ENCODE data around the gene FOXP3. TPM values are rescaled to one million over a fixed set of nuclear protein-coding genes. Genes with fewer than 3 reads are reported as not detected.
A peak's percentile ranks its signal among the peaks of the same experiment; 100 is the strongest.
"Not testable (repeated sequence)": the region's sequence is repeated elsewhere in the genome, so short reads cannot be mapped to it uniquely, and the experiment has no call there.

FOXP3 gene
- total RNA-seq, result under 1 TPM in 1 of 4 donors, not detected in 3; 0.66 TPM

- Histone ChIP-seq H3K27ac (no peak within 1 kb of the TSS), H3K27me3 (no peaks in the 10 kb centered on the region), H3K9me3 (no peaks in the 10 kb centered on the region), H3K36me3 (no peaks in the 10 kb centered on the region), H3K4me3 (no peak within 1 kb of the TSS), H3K4me1 (no peaks in the 10 kb centered on the region)
- DNase-seq, result no peak
- no peak for TF ChIP-seq CTCF (IDR thresholded peaks at IDR 0.05)
- no peak for TF ChIP-seq POLR2A (IDR thresholded peaks at IDR 0.05)
These were observed at the start of gene FOXP3 for GRCh38 chrX:49264460-49264859. TSS of gene FOXP3 (minus strand) at chrX:49264710. CDS start at chrX:49258505, 6,205 bp downstream.

GRCh38 chrX:49312176-49312575, 47.7 kb upstream of the FOXP3 start:
- DNase-seq, result no peak
- Histone ChIP-seq H3K27me3 (no peaks in the 10 kb centered on the region), H3K27ac (no peak overlapping the region), H3K9me3 (no peaks in the 10 kb centered on the region), H3K4me1 (no peaks in the 10 kb centered on the region), H3K36me3 (no peaks in the 10 kb centered on the region), H3K4me3 (no peak overlapping the region)
- no peak for TF ChIP-seq POLR2A (IDR thresholded peaks at IDR 0.05)
- TF ChIP-seq CTCF (IDR thresholded peaks at IDR 0.05), result no peak

- TF ChIP-seq POLR2A (IDR thresholded peaks at IDR 0.05) (no peak), CTCF (IDR thresholded peaks at IDR 0.05) (no peak)
- Histone ChIP-seq H3K36me3 (no peaks in the 10 kb centered on the region), H3K27ac (no peak overlapping the region), H3K9me3 (no peaks in the 10 kb centered on the region), H3K27me3 (no peaks in the 10 kb centered on the region), H3K4me3 (no peak overlapping the region), H3K4me1 (no peaks in the 10 kb centered on the region)
- DNase-seq, result no peak
These were observed 45.9 kb upstream of the FOXP3 start for GRCh38 chrX:49310371-49310770.

GRCh38 chrX:49309401-49309981, 45.0 kb upstream of the FOXP3 start:
- H3K36me3 ChIP-seq, result no peaks in the 10 kb centered on the region
- H3K9me3 ChIP-seq, result no peaks in the 10 kb centered on the region
- peak overlapping the region in 3 of 4 donors; percentile 35 to 55 (median 50) for H3K27ac ChIP-seq
- H3K27me3 ChIP-seq, result no peaks in the 10 kb centered on the region
- peak overlapping the region; percentile 15 to 39 (median 27) for H3K4me3 ChIP-seq
- DNase-seq, result no peak
- no peaks in the 10 kb centered on the region for H3K4me1 ChIP-seq
- TF ChIP-seq POLR2A (IDR thresholded peaks at IDR 0.05) (no peak), CTCF (IDR thresholded peaks at IDR 0.05) (no peak)

- no peak for TF ChIP-seq POLR2A (IDR thresholded peaks at IDR 0.05)
- no peak for TF ChIP-seq CTCF (IDR thresholded peaks at IDR 0.05)
- Histone ChIP-seq H3K27ac (peak overlapping the region in 3 of 4 donors; percentile 35 to 55 (median 50)), H3K36me3 (no peaks in the 10 kb centered on the region), H3K9me3 (no peaks in the 10 kb centered on the region), H3K27me3 (no peaks in the 10 kb centered on the region), H3K4me1 (no peaks in the 10 kb centered on the region), H3K4me3 (peak overlapping the region; percentile 15 to 39 (median 27))
- DNase-seq, result peak in 1 of 3 donors; percentile 34
These were observed 44.2 kb upstream of the FOXP3 start for GRCh38 chrX:49308604-49309269.

GRCh38 chrX:49307775-49308174, 43.3 kb upstream of the FOXP3 start:
- H3K27ac ChIP-seq, H3K9me3 ChIP-seq, H3K4me3 ChIP-seq, H3K27me3 ChIP-seq, DNase-seq, H3K36me3 ChIP-seq, H3K4me1 ChIP-seq: not testable (repeated sequence)

Data from Peyer's patch (tissue), 4 donors.